ENCODE measurements around the gene KRTAP12-1. TPM values are rescaled to one million over a fixed set of nuclear protein-coding genes. Genes with fewer than 3 reads are reported as not detected.

Gene KRTAP12-1
- total RNA-seq, 1 experiment from 2014 or later, result not detected

DNA sequence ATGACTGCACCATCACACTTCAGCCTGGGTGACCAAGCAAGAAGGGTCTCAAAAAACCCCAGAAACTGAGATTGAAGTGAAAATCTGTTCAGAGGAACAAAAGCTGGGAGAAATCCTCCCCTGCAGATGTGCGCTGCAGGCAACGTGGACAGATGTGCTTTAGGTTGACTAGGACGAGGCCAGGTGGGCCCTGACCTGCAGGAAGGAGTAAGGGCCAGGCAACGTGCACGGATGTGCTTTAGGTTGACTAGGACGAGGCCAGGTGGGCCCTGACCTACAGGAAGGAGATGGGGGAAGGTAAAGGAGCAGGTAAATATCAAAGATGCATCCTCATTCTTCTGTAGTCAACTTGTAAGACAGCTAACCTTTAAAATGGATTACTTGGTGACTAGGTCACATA, 2.5 kb upstream of the KRTAP12-1 start:
- intact Hi-C loops (cut with micrococcal nuclease; ENCODE audit: unreplicated experiment), result no loop called here
- no TSS peak for BruUV-seq (replicated peaks)
- ChIA-PET CTCF (no interaction called here), POLR2A (ENCODE audit: unreplicated experiment) (no interaction called here)
- Histone ChIP-seq H3K9me3 (ENCODE audit: insufficient read depth, low read depth) (no peaks in the 10 kb centered on the region), H3K27me3 (ENCODE audit: insufficient read depth, low read depth) (peaks cover 92% of the 10 kb centered on the region), H3K27ac (no peak overlapping the region), H3F3A (ENCODE audit: insufficient read depth, low read depth) (no peaks in the 10 kb centered on the region), H3K4me3 (no peak overlapping the region), H3K79me2 (ENCODE audit: low read depth) (no peaks in the 10 kb centered on the region), H2AFZ (no peak overlapping the region), H3K4me2 (no peak overlapping the region), H3K36me3 (ENCODE audit: low read depth) (no peaks in the 10 kb centered on the region), H4K20me1 (ENCODE audit: insufficient read depth) (no peaks in the 10 kb centered on the region), H3K9me2 (ENCODE audit: insufficient read depth) (no peaks in the 10 kb centered on the region), H3K4me1 (replicated peaks; ENCODE audit: insufficient read depth) (no peaks in the 10 kb centered on the region)
- TF ChIP-seq, protein P1, sequence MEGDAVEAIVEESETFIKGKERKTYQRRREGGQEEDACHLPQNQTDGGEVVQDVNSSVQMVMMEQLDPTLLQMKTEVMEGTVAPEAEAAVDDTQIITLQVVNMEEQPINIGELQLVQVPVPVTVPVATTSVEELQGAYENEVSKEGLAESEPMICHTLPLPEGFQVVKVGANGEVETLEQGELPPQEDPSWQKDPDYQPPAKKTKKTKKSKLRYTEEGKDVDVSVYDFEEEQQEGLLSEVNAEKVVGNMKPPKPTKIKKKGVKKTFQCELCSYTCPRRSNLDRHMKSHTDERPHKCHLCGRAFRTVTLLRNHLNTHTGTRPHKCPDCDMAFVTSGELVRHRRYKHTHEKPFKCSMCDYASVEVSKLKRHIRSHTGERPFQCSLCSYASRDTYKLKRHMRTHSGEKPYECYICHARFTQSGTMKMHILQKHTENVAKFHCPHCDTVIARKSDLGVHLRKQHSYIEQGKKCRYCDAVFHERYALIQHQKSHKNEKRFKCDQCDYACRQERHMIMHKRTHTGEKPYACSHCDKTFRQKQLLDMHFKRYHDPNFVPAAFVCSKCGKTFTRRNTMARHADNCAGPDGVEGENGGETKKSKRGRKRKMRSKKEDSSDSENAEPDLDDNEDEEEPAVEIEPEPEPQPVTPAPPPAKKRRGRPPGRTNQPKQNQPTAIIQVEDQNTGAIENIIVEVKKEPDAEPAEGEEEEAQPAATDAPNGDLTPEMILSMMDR (conservative IDR thresholded peaks at IDR 0.05), result no peak
- no peak for TF ChIP-seq EZH2 (IDR thresholded peaks at IDR 0.05; ENCODE audit: low read depth)
- no peak for DNase-seq

DNA sequence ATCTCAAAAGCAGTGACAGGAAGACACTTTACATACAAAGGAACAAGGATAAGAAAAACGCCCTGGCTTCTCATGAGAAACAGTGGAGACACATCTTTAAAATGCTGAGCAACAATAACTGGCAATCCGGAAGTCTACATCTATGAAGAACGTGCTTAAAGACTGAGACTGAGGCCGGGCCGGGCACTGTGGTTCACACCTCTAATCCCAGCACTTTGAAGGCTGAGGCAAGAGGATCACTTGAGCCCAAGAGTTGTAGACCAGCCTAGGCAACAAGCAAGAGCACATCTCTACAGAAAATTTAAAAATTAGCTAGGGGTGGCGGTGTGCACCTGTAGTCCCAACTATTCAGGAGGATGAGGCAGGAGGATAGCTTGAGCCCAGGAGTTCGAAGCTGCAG, 2.1 kb upstream of the KRTAP12-1 start:
- Histone ChIP-seq H3K79me2 (ENCODE audit: low read depth) (no peaks in the 10 kb centered on the region), H3K27me3 (ENCODE audit: insufficient read depth, low read depth) (peaks cover 91% of the 10 kb centered on the region), H3K27ac (no peak overlapping the region), H3F3A (ENCODE audit: insufficient read depth, low read depth) (no peaks in the 10 kb centered on the region), H4K20me1 (ENCODE audit: insufficient read depth) (no peaks in the 10 kb centered on the region), H3K4me3 (no peak overlapping the region), H3K4me1 (replicated peaks; ENCODE audit: insufficient read depth) (no peaks in the 10 kb centered on the region), H3K36me3 (ENCODE audit: low read depth) (no peaks in the 10 kb centered on the region), H3K9me2 (ENCODE audit: insufficient read depth) (no peaks in the 10 kb centered on the region), H3K9me3 (ENCODE audit: insufficient read depth, low read depth) (no peaks in the 10 kb centered on the region), H2AFZ (no peak overlapping the region), H3K4me2 (no peak overlapping the region)
- BruUV-seq (replicated peaks), result no TSS peak
- DNase-seq, result no peak
- no peak for TF ChIP-seq EZH2 (IDR thresholded peaks at IDR 0.05; ENCODE audit: low read depth)
- CTCF ChIA-PET, result no interaction called here
- POLR2A ChIA-PET (ENCODE audit: unreplicated experiment), result no interaction called here
- intact Hi-C loops (cut with micrococcal nuclease; ENCODE audit: unreplicated experiment), result no loop called here

DNA sequence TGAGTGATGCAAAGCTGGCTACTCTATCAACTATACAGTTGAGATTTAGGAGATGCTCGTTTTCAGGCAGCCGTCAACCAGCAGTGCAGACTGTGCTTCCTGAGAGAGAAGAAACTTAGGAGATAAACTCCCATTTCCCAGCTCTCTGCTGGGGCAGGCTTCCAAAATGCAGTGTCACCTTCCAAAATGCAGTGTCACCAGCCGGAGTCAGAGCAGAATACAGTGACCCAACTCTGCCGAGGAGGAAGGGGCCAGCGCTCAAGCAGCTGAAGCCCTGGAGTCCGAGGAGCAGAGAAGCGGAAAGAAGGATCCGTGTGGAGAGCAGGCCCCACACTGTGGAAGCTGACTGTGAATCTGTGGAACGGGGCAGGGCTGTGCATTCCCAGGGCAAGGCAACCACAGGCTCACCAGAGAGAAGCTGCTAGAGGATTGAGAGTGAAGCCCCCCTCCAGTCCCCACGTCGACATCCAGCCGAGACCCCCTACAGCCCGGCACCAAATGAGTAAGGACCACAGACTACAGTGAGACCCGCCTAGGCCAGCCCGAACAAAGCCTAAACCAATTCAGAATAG, 703 bp upstream of the KRTAP12-1 start:
- H3K27ac ChIP-seq, result no peak overlapping the region
- H3K9me2 ChIP-seq (ENCODE audit: insufficient read depth), result no peaks in the 10 kb centered on the region
- no peaks in the 10 kb centered on the region for H3K9me3 ChIP-seq (ENCODE audit: insufficient read depth, low read depth)
- TF ChIP-seq, protein P1 (conservative IDR thresholded peaks at IDR 0.05), result no peak
- no peak for TF ChIP-seq EZH2 (IDR thresholded peaks at IDR 0.05; ENCODE audit: low read depth)
- intact Hi-C loops (cut with micrococcal nuclease; ENCODE audit: unreplicated experiment), result no loop called here
- no peak for DNase-seq
- POLR2A ChIA-PET (ENCODE audit: unreplicated experiment), result no interaction called here
- H3K27me3 ChIP-seq (ENCODE audit: insufficient read depth, low read depth), result peaks cover 87% of the 10 kb centered on the region
- no peaks in the 10 kb centered on the region for H3K4me1 ChIP-seq (replicated peaks; ENCODE audit: insufficient read depth)
- no peaks in the 10 kb centered on the region for H3K79me2 ChIP-seq (ENCODE audit: low read depth)
- CTCF ChIA-PET, result interaction anchor here (0.5 kb wide), 1 partner anchor 16 kb away, joined by 6 read pairs; no protein-coding TSS in a partner anchor
- no peak overlapping the region for H3K4me2 ChIP-seq
- no peaks in the 10 kb centered on the region for H3K36me3 ChIP-seq (ENCODE audit: low read depth)
- no peaks in the 10 kb centered on the region for H4K20me1 ChIP-seq (ENCODE audit: insufficient read depth)
- no peak overlapping the region for H2AFZ ChIP-seq
- no TSS peak for BruUV-seq (replicated peaks)
- H3F3A ChIP-seq (ENCODE audit: insufficient read depth, low read depth), result no peaks in the 10 kb centered on the region
- no peak overlapping the region for H3K4me3 ChIP-seq

DNA sequence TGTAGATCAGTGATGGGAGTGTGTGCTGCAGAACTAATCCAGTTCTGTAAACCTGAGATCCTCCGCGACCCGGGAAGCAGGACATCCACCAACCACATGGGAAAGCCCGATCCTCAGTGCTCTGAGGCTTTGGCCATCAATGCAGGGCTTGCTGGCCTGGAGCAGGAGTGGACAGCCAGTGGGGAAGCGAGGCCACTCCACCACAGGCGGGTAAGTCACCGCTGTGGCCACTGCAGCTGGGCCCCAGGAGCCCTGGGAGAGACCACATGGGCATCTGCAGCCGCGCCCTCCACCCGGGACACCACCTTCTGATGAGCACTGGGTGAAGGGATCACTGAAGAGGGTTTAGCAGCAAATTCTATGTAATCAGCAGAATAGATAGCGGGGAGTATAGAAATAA, 811 bp downstream of the KRTAP12-1 start:
- TF ChIP-seq, protein P1 (conservative IDR thresholded peaks at IDR 0.05), result no peak
- TF ChIP-seq EZH2 (IDR thresholded peaks at IDR 0.05; ENCODE audit: low read depth), result no peak
- no TSS peak for BruUV-seq (replicated peaks)
- CTCF ChIA-PET, result no interaction called here

More for the DNA sequence above, 811 bp downstream of the KRTAP12-1 start:
- no peaks in the 10 kb centered on the region for H4K20me1 ChIP-seq (ENCODE audit: insufficient read depth)
- POLR2A ChIA-PET (ENCODE audit: unreplicated experiment), result no interaction called here
- H3K27me3 ChIP-seq (ENCODE audit: insufficient read depth, low read depth), result peaks cover 89% of the 10 kb centered on the region
- H3K4me1 ChIP-seq (replicated peaks; ENCODE audit: insufficient read depth), result no peaks in the 10 kb centered on the region
- DNase-seq, result no peak
- no peaks in the 10 kb centered on the region for H3K36me3 ChIP-seq (ENCODE audit: low read depth)
- H3K4me3 ChIP-seq, result no peak overlapping the region
- intact Hi-C loops (cut with micrococcal nuclease; ENCODE audit: unreplicated experiment), result no loop called here
- H3K4me2 ChIP-seq, result no peak overlapping the region
- no peaks in the 10 kb centered on the region for H3F3A ChIP-seq (ENCODE audit: insufficient read depth, low read depth)
- H3K9me2 ChIP-seq (ENCODE audit: insufficient read depth), result no peaks in the 10 kb centered on the region
- H3K9me3 ChIP-seq (ENCODE audit: insufficient read depth, low read depth), result no peaks in the 10 kb centered on the region
- no peak overlapping the region for H2AFZ ChIP-seq
- no peaks in the 10 kb centered on the region for H3K79me2 ChIP-seq (ENCODE audit: low read depth)
- H3K27ac ChIP-seq, result no peak overlapping the region
